GM23248 (cell line): ENCODE measurements around the gene CCDC197. TPM values are rescaled to one million over a fixed set of nuclear protein-coding genes. Genes with fewer than 3 reads are reported as not detected.

Source experiments
- DNase-seq: peaks from one replicate; pipeline ENCODE4 v3.0.0-alpha.2; 2015
- H2AFZ ChIP-seq: fragments of 200-600 bp; sonication (generic); 2 replicates; pipeline ENCODE4 v1.6.1; 2016; ENCODE audit warnings: antibody characterized with exemption
- H3F3A ChIP-seq: fragments of 200-600 bp; sonication (generic); 2 replicates; pipeline ENCODE4 v1.6.1; 2016; ENCODE audit warnings: mild to moderate bottlenecking, antibody characterized with exemption, mixed run types; ENCODE audit not compliant: insufficient read depth
- H3K27ac ChIP-seq: fragments of 200-600 bp; sonication (generic); 2 replicates; pipeline ENCODE4 v1.5.1; 2016; ENCODE audit warnings: mild to moderate bottlenecking
- H3K27me3 ChIP-seq: fragments of 200-600 bp; sonication (generic); replicated peaks from 2 replicates; pipeline ENCODE4 v1.6.1; 2016; ENCODE audit warnings: mild to moderate bottlenecking; ENCODE audit not compliant: insufficient read depth
- H3K36me3 ChIP-seq: fragments of 200-600 bp; sonication (generic); 2 replicates; pipeline ENCODE4 v1.6.1; 2016; ENCODE audit warnings: low read depth, mild to moderate bottlenecking
- H3K4me1 ChIP-seq: fragments of 200-600 bp; sonication (generic); 2 replicates; pipeline ENCODE4 v1.6.1; 2016; ENCODE audit warnings: mild to moderate bottlenecking; ENCODE audit not compliant: insufficient read depth
- H3K4me2 ChIP-seq: fragments of 200-600 bp; sonication (generic); one replicate; pipeline ENCODE4 v1.6.1; 2016; ENCODE audit warnings: mild to moderate bottlenecking; ENCODE audit not compliant: unreplicated experiment
- H3K4me3 ChIP-seq: fragments of 200-600 bp; sonication (generic); 2 replicates; pipeline ENCODE4 v1.5.1; 2016; ENCODE audit warnings: mild to moderate bottlenecking
- H3K79me2 ChIP-seq: fragments of 200-600 bp; sonication (generic); 2 replicates; pipeline ENCODE4 v1.6.1; 2016; ENCODE audit warnings: mild to moderate bottlenecking; ENCODE audit not compliant: insufficient read depth
- H3K9ac ChIP-seq: fragments of 200-600 bp; sonication (generic); 2 replicates; pipeline ENCODE4 v1.6.1; 2016; ENCODE audit warnings: mild to moderate bottlenecking
- H3K9me2 ChIP-seq: fragments of 200-600 bp; sonication (generic); 2 replicates; pipeline ENCODE4 v1.6.1; 2016; ENCODE audit warnings: mixed run types, mild to moderate bottlenecking, moderate library complexity; ENCODE audit not compliant: insufficient read depth
- H3K9me3 ChIP-seq: fragments of 200-600 bp; sonication (generic); one replicate; pipeline ENCODE4 v1.6.1; 2017; ENCODE audit warnings: low read depth
- H4K20me1 ChIP-seq: fragments of 200-600 bp; sonication (generic); 2 replicates; pipeline ENCODE4 v1.6.0; 2016; ENCODE audit not compliant: insufficient read depth
- EZH2 ChIP-seq: fragments of 200-600 bp; sonication (generic); IDR thresholded peaks from 2 replicates; pipeline ENCODE4 v1.6.1; 2018; ENCODE audit warnings: antibody characterized with exemption, mild to moderate bottlenecking; ENCODE audit not compliant: insufficient read depth, poor library complexity, severe bottlenecking
- EZH2phosphoT487 ChIP-seq: fragments of 200-600 bp; sonication (generic); IDR thresholded peaks from 2 replicates; pipeline ENCODE4 v1.6.1; 2018; ENCODE audit warnings: antibody characterized with exemption, moderate library complexity, mild to moderate bottlenecking, low read depth; ENCODE audit not compliant: insufficient read depth
- WGBS, 2 experiments: methylation state at CpG; one replicate each; pipeline ENCODE4 v1.1.6; 2015 to 2017; ENCODE audit warnings: low lambda C conversion rate in 2 of 2, low coverage in 1 of 2; ENCODE audit errors: missing lambda C conversion rate in 2 of 2; 5-methylcytosine and 5-hydroxymethylcytosine counted together
- in situ Hi-C: fragments of 300-500 bp; cut with MboI; formaldehyde crosslinking; loops from 2 replicates; pipeline ENCODE4 v1.15.0; 2020
- polyA plus RNA-seq: library from polyadenylated mRNA; unstranded; fragments of >200 nt; fragmentation: Nextera tagmentation; extraction: Ambion mirVana; gene quantifications from 2 replicates; pipeline ENCODE4 v1.2.1, GENCODE V29; 2016
- total RNA-seq: library from RNA; depleted of rRNA; stranded (reverse); fragments of >200 nt; shearing (Covaris generic); gene quantifications from 2 replicates; pipeline ENCODE4 v1.2.3, GENCODE V29; 2014

Gene CCDC197
- total and polyA plus RNA-seq, 2 experiments from 2014 or later: not detected

DNA sequence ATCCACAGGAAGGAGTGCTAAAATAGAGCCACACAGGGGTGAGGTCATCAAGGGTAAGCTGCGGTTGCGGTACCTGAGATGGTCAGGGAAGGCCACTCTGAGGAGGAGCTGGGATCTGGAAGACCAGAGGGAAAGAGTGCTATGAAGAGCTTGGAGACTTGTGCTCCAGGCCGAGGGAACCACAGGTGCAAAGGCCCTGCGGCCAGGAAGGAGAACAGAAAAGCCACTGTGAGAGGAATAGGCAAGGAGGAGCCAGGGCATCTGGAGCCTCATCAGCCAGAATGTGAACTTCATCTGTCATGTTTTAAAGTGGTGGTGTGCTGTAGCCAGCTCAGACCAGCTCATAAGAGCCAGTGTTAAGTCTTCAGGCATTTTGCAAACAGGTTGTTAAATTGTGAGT lies 5.5 kb upstream of the CCDC197 start:
- Histone ChIP-seq H3K9me3 (no peaks in the 10 kb centered on the region), H3F3A (peaks cover 8% of the 10 kb centered on the region; the same call in 1 of the 2 replicates), H4K20me1 (no peaks in the 10 kb centered on the region), H3K27me3 (no peaks in the 10 kb centered on the region), H3K4me1 (peaks cover 13% of the 10 kb centered on the region), H3K9me2 (no peaks in the 10 kb centered on the region), H3K9ac (no peak overlapping the region), H3K79me2 (no peaks in the 10 kb centered on the region), H3K27ac (no peak overlapping the region), H3K36me3 (no peaks in the 10 kb centered on the region), H2AFZ (no peak overlapping the region), H3K4me2 (no peak overlapping the region), H3K4me3 (no peak overlapping the region)
- in situ Hi-C loops: no loop called here
- WGBS, 2 experiments: 94% methylated on average over 4 of the region's 4 CpGs
- DNase-seq: no peak
- TF ChIP-seq EZH2phosphoT487 (no peak), EZH2 (no peak)

DNA sequence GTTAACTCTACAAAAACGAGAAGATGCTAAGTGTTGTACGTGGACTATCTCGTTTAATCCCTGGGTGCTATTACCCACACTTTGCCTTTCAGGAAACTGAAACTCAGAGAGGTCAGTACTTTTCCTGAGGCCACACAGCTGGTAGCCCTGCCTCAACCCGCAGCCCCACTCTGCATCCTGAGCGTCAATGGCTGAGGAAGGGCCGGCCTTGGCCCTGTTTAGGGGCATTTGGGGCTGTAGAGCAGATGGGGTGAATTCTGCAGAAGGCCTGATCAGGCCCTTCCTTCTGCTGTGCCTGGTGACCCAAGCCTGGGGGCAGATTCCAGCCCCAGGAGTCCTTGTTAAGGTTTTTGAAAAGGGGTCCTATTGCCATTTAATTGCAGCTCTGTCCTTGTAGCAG lies 3.7 kb upstream of the CCDC197 start:
- Histone ChIP-seq H3K36me3 (no peaks in the 10 kb centered on the region), H2AFZ (no peak overlapping the region), H3K4me3 (no peak overlapping the region), H3K79me2 (no peaks in the 10 kb centered on the region), H3K9me2 (no peaks in the 10 kb centered on the region), H3K9ac (no peak overlapping the region), H3K9me3 (no peaks in the 10 kb centered on the region), H3F3A (peaks cover 8% of the 10 kb centered on the region; the same call in 1 of the 2 replicates), H3K27ac (no peak overlapping the region), H4K20me1 (no peaks in the 10 kb centered on the region), H3K4me2 (no peak overlapping the region), H3K27me3 (no peaks in the 10 kb centered on the region), H3K4me1 (peaks cover 13% of the 10 kb centered on the region)
- in situ Hi-C loops: no loop called here
- DNase-seq: no peak
- TF ChIP-seq EZH2: no peak
- no peak for TF ChIP-seq EZH2phosphoT487
- 79 to 83% methylated on average over 6 of the region's 6 CpGs for WGBS, 2 experiments

DNA sequence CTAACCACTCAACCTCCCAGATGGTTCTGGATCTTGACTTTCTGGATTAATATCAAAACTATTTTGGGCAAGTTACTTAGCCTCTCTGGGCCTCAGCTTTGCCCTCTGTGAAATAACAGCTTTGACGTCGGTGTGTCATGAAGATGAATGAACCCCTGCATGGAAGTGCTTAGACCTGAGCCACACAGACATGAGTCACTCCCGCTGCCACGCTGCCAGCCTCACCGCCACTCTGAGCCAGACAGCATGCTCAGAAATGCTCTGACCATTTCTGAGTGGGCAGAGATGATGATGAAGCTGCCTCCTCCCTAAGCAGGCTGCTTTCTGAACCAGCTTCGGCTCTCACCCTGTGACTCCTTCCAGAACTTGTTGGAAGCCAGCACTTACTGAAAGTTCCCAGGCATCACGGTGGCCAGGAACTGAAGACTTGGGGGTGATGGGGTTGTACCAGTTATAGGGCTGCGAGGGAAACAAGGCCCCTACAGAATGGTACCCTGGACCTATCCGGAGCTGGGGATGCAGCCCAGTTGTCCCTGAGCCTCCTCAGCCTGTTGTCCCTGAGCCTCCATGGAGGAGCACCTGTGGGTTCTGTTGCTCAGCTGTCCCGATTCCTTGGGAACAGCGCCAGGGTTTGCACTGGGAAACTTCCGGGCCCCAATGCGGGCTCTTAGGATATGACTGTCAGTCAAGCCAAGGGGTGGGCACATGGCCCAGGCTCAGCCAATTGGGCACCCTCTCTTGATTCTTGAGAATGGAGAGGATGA lies 2.0 kb upstream of the CCDC197 start:
- TF ChIP-seq EZH2phosphoT487 (no peak), EZH2 (no peak)
- in situ Hi-C loops: no loop called here
- Histone ChIP-seq H3K79me2 (no peaks in the 10 kb centered on the region), H4K20me1 (no peaks in the 10 kb centered on the region), H3K27me3 (no peaks in the 10 kb centered on the region), H3K4me2 (peak overlapping the region; percentile 58), H3K4me3 (no peak overlapping the region), H3K27ac (peak overlapping the region; percentile 77), H2AFZ (peak overlapping the region; percentile 54), H3K4me1 (peaks cover 13% of the 10 kb centered on the region), H3K36me3 (no peaks in the 10 kb centered on the region), H3K9me2 (no peaks in the 10 kb centered on the region), H3F3A (peaks cover 8% of the 10 kb centered on the region; the same call in 1 of the 2 replicates), H3K9me3 (no peaks in the 10 kb centered on the region), H3K9ac (peak overlapping the region; percentile 53)
- WGBS, 2 experiments: 13 to 14% methylated on average over 13 of the region's 13 CpGs
- DNase-seq: peak; percentile 96

- H3K79me2 ChIP-seq: no peaks in the 10 kb centered on the region
- H3K9me2 ChIP-seq: no peaks in the 10 kb centered on the region
- DNase-seq: no peak
- no peaks in the 10 kb centered on the region for H4K20me1 ChIP-seq
- in situ Hi-C loops: no loop called here
- H2AFZ ChIP-seq: no peak overlapping the region
- H3K4me1 ChIP-seq: peaks cover 13% of the 10 kb centered on the region
- WGBS, 2 experiments: 69 to 73% methylated on average over 4 to 8 of the region's 8 CpGs
- H3K4me3 ChIP-seq: no peak overlapping the region
- peaks cover 8% of the 10 kb centered on the region; the same call in 1 of the 2 replicates for H3F3A ChIP-seq
- no peaks in the 10 kb centered on the region for H3K9me3 ChIP-seq
- TF ChIP-seq EZH2 (no peak), EZH2phosphoT487 (no peak)
- no peak overlapping the region for H3K4me2 ChIP-seq
- no peak overlapping the region for H3K9ac ChIP-seq
- H3K27ac ChIP-seq: no peak overlapping the region
- H3K27me3 ChIP-seq: no peaks in the 10 kb centered on the region
- H3K36me3 ChIP-seq: no peaks in the 10 kb centered on the region
Measured at GRCh38 chr14:93996130-93996695, 888 bp upstream of the CCDC197 start.
